Immature natural killer cell (primary cell): ENCODE results near the gene OSBPL7. TPM values are rescaled to one million over a fixed set of nuclear protein-coding genes. Genes with fewer than 3 reads are reported as not detected.

Experiments
- DNase-seq, 3 donors: peaks; one replicate each; pipeline ENCODE4 v3.0.0; 2022; ENCODE audit warnings: mixed read lengths in 1 of 3
- H3K27ac Mint-ChIP-seq, 6 donors: one replicate each; pipeline ENCODE4 v1.8.0; 2020; ENCODE audit warnings: mixed read lengths in 6 of 6, mild to moderate bottlenecking in 5 of 6, inconsistent platforms in 4 of 6, moderate library complexity in 3 of 6
- H3K27me3 Mint-ChIP-seq, 3 donors: one replicate each; pipeline ENCODE4 v1.8.0; 2020 to 2021; ENCODE audit warnings: low read depth in 3 of 3, mild to moderate bottlenecking in 3 of 3, mixed read lengths in 3 of 3, moderate library complexity in 3 of 3, inconsistent platforms in 1 of 3
- H3K36me3 Mint-ChIP-seq, 3 donors: one replicate each; pipeline ENCODE4 v1.8.0; 2020; ENCODE audit warnings: mixed read lengths in 3 of 3, inconsistent platforms in 2 of 3, mild to moderate bottlenecking in 2 of 3
- H3K4me1 Mint-ChIP-seq, 2 donors: one replicate each; pipeline ENCODE4 v1.8.0; 2020; ENCODE audit warnings: inconsistent platforms in 2 of 2, mild to moderate bottlenecking in 2 of 2, mixed read lengths in 2 of 2, moderate library complexity in 1 of 2
- H3K4me3 Mint-ChIP-seq, 5 donors: one replicate each; pipeline ENCODE4 v1.8.0; 2020; ENCODE audit warnings: mild to moderate bottlenecking in 5 of 5, mixed read lengths in 5 of 5, inconsistent platforms in 3 of 5, moderate library complexity in 3 of 5
- H3K9me3 Mint-ChIP-seq, 6 donors: one replicate each; pipeline ENCODE4 v1.8.0; 2020; ENCODE audit warnings: mild to moderate bottlenecking in 6 of 6, mixed read lengths in 6 of 6, inconsistent platforms in 4 of 6, moderate library complexity in 3 of 6
- polyA plus RNA-seq, 3 donors: library from polyadenylated mRNA; unstranded; fragments of 300-500 nt; fragmentation: Illumina TruSeq; gene quantifications; one replicate each; pipeline ENCODE4 v1.2.3, GENCODE V29; 2021

Gene OSBPL7
- polyA plus RNA-seq, 3 donors from 2014 or later: 2.7 to 7.5 (median 3.8) TPM

DNA sequence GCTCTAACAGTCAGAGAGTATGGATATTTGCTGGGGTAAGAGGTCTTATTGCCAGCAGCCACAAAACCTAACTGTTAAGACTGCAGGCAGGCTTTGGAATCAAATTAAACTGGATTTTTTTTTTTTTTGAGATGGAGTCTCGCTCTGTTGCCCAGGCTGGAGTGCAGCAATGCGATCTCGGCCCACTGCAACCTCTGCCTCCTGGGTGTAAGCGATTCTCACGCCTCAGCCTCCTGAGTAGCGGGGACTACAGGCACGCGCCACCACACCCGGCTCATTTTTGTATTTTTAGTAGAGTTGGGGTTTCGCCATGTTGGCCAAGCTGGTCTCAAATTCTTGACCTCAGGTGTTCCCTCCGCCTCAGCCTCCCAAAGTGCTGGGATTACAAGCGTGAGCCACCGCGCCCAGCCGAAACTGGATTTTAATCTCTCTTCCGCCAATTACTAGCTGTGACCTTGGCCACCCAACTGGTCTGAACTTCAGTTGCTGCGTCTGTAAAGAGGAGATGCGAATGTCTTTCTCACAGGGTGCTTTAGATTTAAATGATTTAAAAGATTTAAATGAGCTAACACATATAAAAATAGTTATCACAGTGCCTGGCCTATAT, 8.9 kb upstream of the OSBPL7 start:
- peak overlapping the region; percentile 91 to 98 (median 94) for H3K4me3 Mint-ChIP-seq
- peak overlapping the region; percentile 96 to 100 (median 98) for H3K27ac Mint-ChIP-seq
- H3K9me3 Mint-ChIP-seq: no peaks in the 10 kb centered on the region
- peaks cover 9 to 22% (median 11%) of the 10 kb centered on the region in 3 donors for H3K36me3 Mint-ChIP-seq
- no peak for DNase-seq
- peaks cover 17 to 35% (median 24%) of the 10 kb centered on the region in 3 donors for H3K27me3 Mint-ChIP-seq
- peaks cover 44 to 61% of the 10 kb centered on the region in 2 donors for H3K4me1 Mint-ChIP-seq

DNA sequence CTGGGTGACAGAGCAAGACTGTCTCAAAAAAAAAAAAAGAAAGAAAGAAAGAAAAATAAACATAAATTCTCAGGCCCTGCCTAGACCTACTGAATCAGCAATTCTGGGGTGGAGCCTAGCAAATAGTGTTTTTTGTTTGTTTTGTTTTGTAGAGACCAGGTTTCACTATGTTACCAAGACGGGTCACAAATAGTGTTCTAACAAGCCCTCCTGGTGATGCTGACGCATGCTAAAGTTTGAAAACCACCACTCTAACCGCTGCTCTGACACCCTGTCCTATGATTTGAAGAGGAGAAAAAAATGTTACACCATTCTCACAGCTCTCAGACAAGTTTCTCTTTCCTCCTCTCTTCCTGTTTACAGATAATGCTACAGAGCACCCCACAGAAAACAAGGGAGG, 8.3 kb upstream of the OSBPL7 start:
- Mint-ChIP-seq H3K4me1 (peaks cover 44 to 61% of the 10 kb centered on the region in 2 donors), H3K27me3 (peaks cover 17 to 36% (median 24%) of the 10 kb centered on the region in 3 donors), H3K36me3 (peaks cover 10 to 26% (median 14%) of the 10 kb centered on the region in 3 donors), H3K9me3 (no peaks in the 10 kb centered on the region), H3K4me3 (peak overlapping the region; percentile 91 to 98 (median 94)), H3K27ac (peak overlapping the region; percentile 96 to 100 (median 98))
- DNase-seq: peak; percentile 86 to 95 (median 92)

DNA sequence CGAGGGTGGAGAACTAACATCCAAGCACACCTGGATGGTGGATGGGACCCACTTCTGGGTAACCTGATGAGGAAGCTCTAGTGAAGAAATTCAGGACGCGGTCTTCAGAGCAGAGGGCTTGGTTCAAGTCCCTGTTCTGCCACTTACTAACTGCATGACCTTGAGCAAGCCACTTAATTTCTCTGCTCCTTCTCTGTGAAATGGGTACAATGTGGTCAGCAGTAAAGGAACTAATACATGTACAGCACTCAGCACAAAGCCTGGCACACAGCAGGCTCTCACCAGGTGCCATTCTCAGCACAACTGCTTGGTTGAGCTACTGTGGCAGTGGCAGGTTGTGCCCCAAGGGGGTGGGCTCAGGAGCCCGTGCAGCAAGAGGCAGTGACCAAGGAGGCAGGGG, 1.9 kb upstream of the OSBPL7 start:
- peaks cover 2 to 8% (median 4%) of the 10 kb centered on the region in 3 donors for H3K27me3 Mint-ChIP-seq
- peak overlapping the region in 3 of 6 donors; percentile 43 to 81 (median 43) for H3K27ac Mint-ChIP-seq
- H3K9me3 Mint-ChIP-seq: no peaks in the 10 kb centered on the region
- H3K4me3 Mint-ChIP-seq: no peak overlapping the region
- peaks cover 18 to 43% (median 22%) of the 10 kb centered on the region in 3 donors for H3K36me3 Mint-ChIP-seq
- no peak for DNase-seq
- H3K4me1 Mint-ChIP-seq: peaks cover 30 to 48% of the 10 kb centered on the region in 2 donors

DNA sequence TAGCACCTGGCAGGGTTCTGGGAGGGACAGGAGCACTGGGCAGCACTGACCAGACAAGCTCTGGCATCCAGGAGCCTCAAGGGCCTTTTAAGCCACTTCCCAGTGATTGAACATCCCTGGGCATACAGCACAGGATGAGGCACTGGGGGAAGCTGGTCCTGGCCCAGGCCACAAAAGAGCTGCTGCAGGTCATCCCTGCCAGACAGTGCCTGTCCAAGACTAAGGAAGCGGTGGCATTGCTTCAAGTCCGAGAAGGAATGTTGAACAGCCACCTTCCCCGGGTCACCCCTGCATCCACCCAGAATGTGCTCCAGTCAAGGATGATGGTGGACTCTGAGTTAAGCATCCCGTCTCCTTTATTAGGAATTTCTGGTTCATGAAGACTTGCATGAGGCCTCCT, 1.2 kb upstream of the OSBPL7 start:
- DNase-seq: no peak
- Mint-ChIP-seq H3K4me3 (peak overlapping the region in 4 of 5 donors; percentile 44 to 99 (median 96)), H3K9me3 (no peaks in the 10 kb centered on the region)

DNA sequence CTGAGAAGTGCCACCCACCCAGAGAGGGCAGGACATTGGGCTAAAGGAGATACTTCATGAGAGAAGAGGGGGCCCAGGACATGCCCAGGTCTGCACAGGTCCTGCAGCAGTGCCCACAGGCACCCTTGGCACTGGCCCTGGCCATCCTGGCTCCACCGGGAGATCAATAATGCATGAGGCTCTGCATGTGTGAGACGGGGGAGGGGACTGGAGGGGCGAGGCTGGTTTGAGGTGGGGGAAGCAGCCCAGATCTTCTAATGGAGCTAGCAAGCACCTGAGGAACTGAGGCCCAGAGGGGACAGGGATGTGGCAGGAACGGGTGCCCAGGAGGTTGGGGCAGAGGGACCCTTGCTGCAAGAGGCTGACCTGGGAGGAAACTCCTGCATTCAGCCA, 567 bp downstream of the OSBPL7 start:
- Mint-ChIP-seq H3K27me3 (peaks cover 2 to 8% (median 4%) of the 10 kb centered on the region in 3 donors), H3K4me3 (peak overlapping the region; percentile 95 to 99 (median 97)), H3K9me3 (no peaks in the 10 kb centered on the region), H3K27ac (peak overlapping the region; percentile 94 to 97 (median 96)), H3K4me1 (peaks cover 25 to 36% of the 10 kb centered on the region in 2 donors), H3K36me3 (peaks cover 12 to 38% (median 17%) of the 10 kb centered on the region in 3 donors)
- DNase-seq: no peak

More for the DNA sequence above, 1.2 kb upstream of the OSBPL7 start:
- peaks cover 25 to 41% of the 10 kb centered on the region in 2 donors for H3K4me1 Mint-ChIP-seq
- peak overlapping the region; percentile 94 to 97 (median 96) for H3K27ac Mint-ChIP-seq
- H3K36me3 Mint-ChIP-seq: peaks cover 18 to 43% (median 24%) of the 10 kb centered on the region in 3 donors
- H3K27me3 Mint-ChIP-seq: peaks cover 2 to 8% (median 4%) of the 10 kb centered on the region in 3 donors

DNA sequence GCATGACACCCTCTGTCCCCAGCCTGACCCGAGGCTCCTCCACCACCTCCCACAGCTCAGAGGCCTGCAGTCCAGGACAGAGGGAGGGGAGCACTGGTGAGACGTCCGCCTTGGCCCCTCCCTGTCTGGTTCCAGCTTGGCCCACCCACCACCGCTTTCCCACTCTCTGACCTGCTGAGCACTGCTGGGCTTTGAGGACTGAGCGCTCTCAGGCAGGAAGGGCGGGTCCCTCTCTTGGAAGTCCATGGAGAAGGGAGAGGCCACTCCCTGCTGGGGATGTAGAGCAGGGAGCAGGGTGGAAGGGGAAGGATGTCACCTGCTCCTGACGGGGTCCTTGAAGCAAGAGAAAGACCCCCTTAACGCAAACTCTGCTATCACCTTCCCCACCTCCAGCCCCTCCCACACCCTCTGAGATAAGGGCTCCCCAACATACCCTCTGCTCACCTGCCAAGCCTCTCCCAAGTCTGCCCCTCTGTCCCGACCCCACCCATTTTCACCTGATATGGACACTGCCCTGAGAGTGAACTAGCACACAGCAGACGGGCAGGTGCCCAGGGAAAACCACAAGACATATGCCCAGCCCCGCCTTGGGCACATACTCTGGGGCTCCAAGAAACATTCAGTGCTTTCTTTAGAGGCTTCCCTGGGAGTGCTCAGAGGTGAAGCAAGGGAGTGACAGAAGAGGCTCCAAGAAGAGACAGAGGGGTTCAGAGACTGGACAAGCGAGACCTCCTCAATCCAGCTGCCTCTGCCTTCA, 1.4 kb downstream of the OSBPL7 start:
- Mint-ChIP-seq H3K27ac (peak overlapping the region; percentile 94 to 97 (median 96)), H3K4me1 (peaks cover 25 to 36% of the 10 kb centered on the region in 2 donors), H3K9me3 (no peaks in the 10 kb centered on the region), H3K4me3 (peak overlapping the region; percentile 95 to 99 (median 97)), H3K27me3 (peaks cover 2 to 4% (median 4%) of the 10 kb centered on the region in 3 donors), H3K36me3 (peaks cover 8 to 37% (median 13%) of the 10 kb centered on the region in 3 donors)
- no peak for DNase-seq

DNA sequence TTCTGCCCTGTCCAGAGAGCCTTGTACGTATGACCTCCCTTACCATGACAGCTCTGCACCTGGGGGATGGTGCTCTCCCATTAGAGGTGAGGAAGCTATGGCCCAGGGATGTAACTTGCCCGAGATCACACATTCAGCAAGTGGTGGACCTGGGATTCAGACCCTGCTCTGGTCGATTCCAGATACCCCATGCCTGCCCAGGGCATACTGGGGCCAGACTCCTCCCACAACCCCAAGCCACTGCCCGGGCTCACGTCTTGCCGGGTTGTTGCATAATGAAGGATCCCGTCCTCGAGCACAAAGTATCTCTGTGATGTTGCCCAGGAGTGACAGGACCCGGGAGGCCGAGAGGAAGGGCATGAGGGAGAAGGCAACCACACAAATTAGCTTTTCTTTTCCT, 2.1 kb downstream of the OSBPL7 start:
- peaks cover 25 to 36% of the 10 kb centered on the region in 2 donors for H3K4me1 Mint-ChIP-seq
- peaks cover 5 to 36% (median 10%) of the 10 kb centered on the region in 3 donors for H3K36me3 Mint-ChIP-seq
- peak overlapping the region in 3 of 6 donors; percentile 20 to 50 (median 45) for H3K27ac Mint-ChIP-seq
- H3K9me3 Mint-ChIP-seq: no peaks in the 10 kb centered on the region
- no peak for DNase-seq
- peaks cover 2 to 4% (median 4%) of the 10 kb centered on the region in 3 donors for H3K27me3 Mint-ChIP-seq
- peak overlapping the region in 2 of 5 donors; percentile 49 to 58 for H3K4me3 Mint-ChIP-seq

DNA sequence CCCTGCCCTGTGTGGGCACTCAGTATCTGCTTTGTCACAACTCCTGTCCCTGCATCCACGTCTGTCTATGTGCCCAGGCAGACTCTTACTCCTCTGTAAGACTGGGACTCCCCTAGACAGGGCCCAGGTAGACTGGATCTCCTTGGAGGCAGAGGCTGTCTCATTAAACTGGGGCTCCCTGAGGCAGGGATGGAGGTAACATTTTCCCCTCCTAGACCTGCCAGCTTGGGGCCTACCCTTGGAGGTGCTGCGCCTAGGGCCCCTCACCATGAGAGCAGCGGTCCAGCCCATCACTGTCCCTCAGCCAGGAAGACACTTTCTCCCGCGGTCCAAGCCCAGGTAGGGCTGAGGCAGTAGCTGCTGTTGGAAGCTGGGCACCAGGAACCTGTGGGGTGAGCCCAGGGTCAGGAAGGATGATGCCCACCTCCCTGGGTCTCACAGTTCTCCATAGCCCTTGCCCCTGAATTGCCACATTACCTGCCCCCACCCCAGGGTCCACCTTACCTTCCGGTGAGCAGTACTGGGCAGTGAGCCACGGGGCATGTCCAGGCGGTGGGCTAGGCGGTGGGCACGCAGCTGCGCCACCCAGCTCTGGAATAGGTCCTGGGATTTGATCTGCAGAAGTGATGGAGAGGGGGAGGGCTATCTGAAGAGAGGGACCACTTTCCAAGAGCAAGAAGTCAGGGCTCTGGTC, 3.4 kb downstream of the OSBPL7 start:
- DNase-seq: no peak
- Mint-ChIP-seq H3K27ac (peak overlapping the region in 2 of 6 donors; percentile 20 to 46), H3K36me3 (peaks cover under 1 to 26% (median 6%) of the 10 kb centered on the region in 3 donors), H3K4me3 (no peak overlapping the region), H3K4me1 (peaks cover 25 to 35% of the 10 kb centered on the region in 2 donors), H3K9me3 (no peaks in the 10 kb centered on the region), H3K27me3 (peaks cover under 1 to 4% (median 3%) of the 10 kb centered on the region in 3 donors)

DNA sequence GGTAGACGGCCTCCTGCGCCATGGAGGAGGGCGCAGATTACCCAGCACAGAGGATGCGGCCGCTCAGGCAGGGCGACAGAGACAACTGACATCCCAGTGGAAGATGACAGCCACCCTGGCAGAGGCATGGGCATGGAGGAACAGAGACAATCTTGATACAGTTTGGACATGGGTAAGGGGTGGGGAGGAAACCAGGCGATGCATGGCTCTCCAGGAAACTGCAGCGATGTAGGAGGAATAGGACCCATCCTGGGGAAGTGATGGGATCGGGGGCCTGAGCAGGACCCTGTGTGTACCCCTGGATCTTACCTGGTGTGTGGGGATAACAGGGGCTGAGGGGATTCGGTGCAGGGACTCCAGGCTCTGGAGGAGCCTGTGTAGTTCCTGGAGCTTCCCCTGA, 4.6 kb downstream of the OSBPL7 start:
- Mint-ChIP-seq H3K4me3 (no peak overlapping the region), H3K9me3 (no peaks in the 10 kb centered on the region), H3K4me1 (peaks cover 25 to 32% of the 10 kb centered on the region in 2 donors), H3K27me3 (peaks cover 0 to 4% (median 3%) of the 10 kb centered on the region in 3 donors), H3K27ac (peak overlapping the region in 1 of 6 donors; percentile 54), H3K36me3 (peaks cover 10 to 33% (median 11%) of the 10 kb centered on the region in 3 donors)
- no peak for DNase-seq

DNA sequence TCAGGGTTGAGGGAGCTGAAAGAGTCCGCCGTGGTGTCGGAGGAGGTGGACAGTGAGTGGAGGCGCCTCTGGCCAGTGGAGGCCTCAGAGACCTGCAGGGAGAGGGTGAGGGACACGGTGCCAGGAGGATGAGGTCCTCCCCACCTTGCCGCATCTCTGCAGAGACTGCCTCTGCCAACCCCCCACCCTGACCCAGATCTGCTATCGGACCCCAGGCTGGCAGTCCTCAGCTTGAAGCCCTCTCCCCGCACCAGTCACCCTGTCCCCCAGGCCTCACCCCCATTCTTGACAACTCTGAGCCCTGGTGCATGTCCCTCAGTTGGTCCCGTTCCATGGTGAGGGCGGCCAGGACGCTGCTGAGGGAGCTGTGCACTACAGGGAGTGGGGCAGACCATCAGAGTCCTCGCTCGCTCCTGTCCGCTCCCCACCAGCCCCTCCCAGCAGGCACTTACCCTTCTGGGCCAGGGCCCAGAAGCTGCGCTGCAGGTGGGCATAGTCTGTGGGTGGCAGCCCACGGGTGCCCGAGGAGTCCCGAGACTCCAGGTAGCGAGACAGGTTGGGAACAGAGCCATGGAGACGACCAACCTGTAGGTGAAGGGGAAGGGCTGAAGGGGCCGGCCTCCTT, 5.4 kb downstream of the OSBPL7 start:
- Mint-ChIP-seq H3K9me3 (no peaks in the 10 kb centered on the region), H3K4me1 (peaks cover 25 to 29% of the 10 kb centered on the region in 2 donors), H3K4me3 (no peak overlapping the region), H3K27me3 (peaks cover 0 to 3% (median 0%) of the 10 kb centered on the region in 3 donors), H3K36me3 (peaks cover 11 to 40% (median 16%) of the 10 kb centered on the region in 3 donors), H3K27ac (peak overlapping the region in 1 of 6 donors; percentile 30)
- no peak for DNase-seq

DNA sequence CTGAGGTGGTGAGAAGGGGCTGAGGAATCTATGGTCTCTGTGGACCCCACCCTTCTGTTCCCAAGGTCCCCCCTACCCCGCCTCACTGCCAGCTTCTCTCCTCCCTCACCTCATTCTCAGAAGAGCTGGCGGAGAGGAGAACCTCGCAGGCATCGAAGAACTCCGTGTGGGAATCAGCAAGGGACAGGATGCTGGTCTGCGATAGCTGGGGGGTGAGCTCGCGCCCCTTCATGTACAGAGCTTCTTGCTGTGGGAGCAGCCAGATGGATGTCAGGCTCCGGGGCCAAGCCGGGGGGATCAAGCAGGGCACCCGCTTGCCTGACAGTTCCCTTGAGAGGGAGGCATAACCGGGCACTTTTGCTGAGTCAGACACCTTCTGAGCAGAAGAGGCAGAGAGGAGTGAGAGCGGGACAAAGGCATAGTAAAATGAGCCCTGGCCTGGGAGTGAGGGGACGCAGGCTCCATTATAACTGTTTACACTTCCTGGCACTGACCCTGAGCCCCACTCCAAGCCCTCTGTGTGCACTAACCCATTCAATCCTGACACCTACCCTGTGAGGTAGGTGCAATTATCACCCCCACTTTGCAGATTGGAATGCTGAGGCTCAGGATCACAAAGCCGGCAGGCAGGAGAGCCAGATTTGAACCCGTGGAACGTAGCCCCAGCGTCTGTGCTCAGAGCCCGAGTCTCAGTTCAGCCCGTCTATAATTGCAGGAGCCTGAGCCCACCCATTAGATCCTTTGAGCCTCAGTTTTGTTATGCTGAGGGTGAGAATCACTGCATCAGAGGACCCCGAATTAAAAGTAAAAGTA, 6.3 kb downstream of the OSBPL7 start:
- DNase-seq: no peak
- Mint-ChIP-seq H3K27ac (peak overlapping the region in 2 of 6 donors; percentile 33 to 46), H3K4me3 (no peak overlapping the region), H3K4me1 (peaks cover 24 to 28% of the 10 kb centered on the region in 2 donors), H3K36me3 (peaks cover 11 to 44% (median 18%) of the 10 kb centered on the region in 3 donors), H3K27me3 (peaks cover 0 to 6% (median 0%) of the 10 kb centered on the region in 3 donors), H3K9me3 (no peaks in the 10 kb centered on the region)

DNA sequence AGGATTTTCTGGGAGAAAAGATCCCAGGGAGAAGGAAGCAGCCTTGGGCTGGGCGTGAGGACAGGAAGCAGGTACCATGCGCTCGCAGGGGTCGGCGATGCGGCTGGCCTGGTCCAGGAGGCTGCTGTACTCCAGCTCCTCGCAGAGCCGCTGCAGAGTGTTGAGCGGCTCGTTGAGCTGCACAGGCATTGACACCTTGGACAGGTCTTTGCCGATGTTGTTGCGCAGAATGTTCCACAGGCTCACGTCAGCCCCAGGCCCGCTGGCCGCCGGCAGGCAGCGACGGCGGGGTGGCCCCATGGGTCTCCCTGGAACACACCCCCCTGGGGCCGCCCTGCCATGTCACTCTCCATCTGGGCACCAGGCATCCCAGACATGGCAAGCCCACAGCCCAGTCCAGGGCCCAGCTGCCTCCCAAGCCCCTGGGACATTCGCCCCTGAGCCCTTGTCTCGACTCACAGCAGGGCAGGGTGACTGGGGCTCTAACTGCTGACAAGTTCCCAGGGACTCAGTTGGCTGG, 8.0 kb downstream of the OSBPL7 start:
- Mint-ChIP-seq H3K36me3 (peaks cover 17 to 49% (median 27%) of the 10 kb centered on the region in 3 donors), H3K4me3 (no peak overlapping the region), H3K27ac (no peak overlapping the region), H3K4me1 (peaks cover 25 to 28% of the 10 kb centered on the region in 2 donors), H3K9me3 (no peaks in the 10 kb centered on the region), H3K27me3 (peaks cover 0 to 5% (median 3%) of the 10 kb centered on the region in 3 donors)
- DNase-seq: no peak
